ENCODE results near the gene CIRBP.
A peak's percentile ranks its signal among the peaks of the same experiment; 100 is the strongest.

- TF ChIP-seq EP300 (IDR thresholded peaks at IDR 0.05; ENCODE audit: borderline replicate concordance) = peak; percentile 80
- TF ChIP-seq RAD21 (IDR thresholded peaks at IDR 0.05; ENCODE audit: low read depth) = no peak
- peak; percentile 96 for TF ChIP-seq TCF12 (IDR thresholded peaks at IDR 0.05; ENCODE audit: low read depth)
Measured at GRCh38 chr19:1266129-1266915, 2.8 kb upstream of the CIRBP start.

Measured in Ishikawa (cell line).